Measurements from ENCODE around the gene DNAJC4. TPM values are rescaled to one million over a fixed set of nuclear protein-coding genes. Genes with fewer than 3 reads are reported as not detected.

DNAJC4 gene
- total RNA-seq, 1 experiment from 2014 or later, result 26.0 TPM

DNA sequence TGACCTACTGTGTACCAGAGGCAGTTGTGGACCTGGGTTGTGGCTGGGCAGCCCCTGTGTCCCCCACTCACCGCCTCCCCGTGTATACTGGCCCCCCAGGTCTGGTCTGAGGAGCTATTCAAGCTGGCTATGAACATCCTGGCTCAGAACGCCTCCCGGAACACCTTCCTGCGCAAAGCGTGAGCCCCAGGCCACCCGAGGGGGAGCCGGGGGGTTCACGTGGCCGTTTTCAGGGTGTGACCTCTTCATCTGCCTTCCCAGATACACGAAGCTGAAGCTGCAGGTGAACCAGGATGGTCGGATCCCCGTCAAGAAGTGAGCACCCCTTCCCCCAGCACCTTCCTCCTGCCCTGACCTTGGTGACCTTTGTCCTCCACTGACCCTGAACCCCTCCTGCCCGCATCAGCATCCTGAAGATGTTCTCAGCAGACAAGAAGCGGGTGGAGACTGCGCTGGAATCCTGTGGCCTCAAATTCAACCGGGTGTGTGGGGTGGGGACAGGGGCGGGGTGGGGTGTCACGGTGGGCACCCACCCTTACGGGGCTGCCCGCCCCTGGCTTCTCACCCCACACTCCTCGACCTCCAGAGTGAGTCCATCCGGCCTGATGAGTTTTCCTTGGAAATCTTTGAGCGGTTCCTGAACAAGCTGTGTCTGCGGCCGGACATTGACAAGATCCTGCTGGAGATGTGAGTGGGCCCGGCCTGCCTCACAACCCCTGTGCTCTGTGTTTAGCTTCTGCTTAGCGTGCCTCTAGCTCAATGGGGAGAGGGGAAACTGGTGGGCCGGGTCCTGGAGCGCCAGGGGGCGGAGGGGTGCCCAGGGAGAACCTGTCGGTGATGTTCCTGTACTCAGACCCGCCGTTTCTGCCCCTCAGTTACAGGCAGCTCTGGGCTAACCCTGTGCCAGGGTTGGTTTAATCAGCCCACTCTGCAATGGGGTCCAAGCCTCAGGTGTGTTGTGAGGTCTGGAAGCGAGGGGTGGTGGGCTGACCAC is 25.1 kb downstream of the DNAJC4 start:
- DNase-seq (ENCODE audit: low spot score), result no peak
- Mint-ChIP-seq H3K27ac (no peak overlapping the region), H3K27me3 (ENCODE audit: low read depth) (no peaks in the 10 kb centered on the region), H3K36me3 (peaks cover 21% of the 10 kb centered on the region), H3K4me3 (no peak overlapping the region), H3K9me3 (no peaks in the 10 kb centered on the region), H3K4me1 (peaks cover 16% of the 10 kb centered on the region)
- TF ChIP-seq, protein P1, sequence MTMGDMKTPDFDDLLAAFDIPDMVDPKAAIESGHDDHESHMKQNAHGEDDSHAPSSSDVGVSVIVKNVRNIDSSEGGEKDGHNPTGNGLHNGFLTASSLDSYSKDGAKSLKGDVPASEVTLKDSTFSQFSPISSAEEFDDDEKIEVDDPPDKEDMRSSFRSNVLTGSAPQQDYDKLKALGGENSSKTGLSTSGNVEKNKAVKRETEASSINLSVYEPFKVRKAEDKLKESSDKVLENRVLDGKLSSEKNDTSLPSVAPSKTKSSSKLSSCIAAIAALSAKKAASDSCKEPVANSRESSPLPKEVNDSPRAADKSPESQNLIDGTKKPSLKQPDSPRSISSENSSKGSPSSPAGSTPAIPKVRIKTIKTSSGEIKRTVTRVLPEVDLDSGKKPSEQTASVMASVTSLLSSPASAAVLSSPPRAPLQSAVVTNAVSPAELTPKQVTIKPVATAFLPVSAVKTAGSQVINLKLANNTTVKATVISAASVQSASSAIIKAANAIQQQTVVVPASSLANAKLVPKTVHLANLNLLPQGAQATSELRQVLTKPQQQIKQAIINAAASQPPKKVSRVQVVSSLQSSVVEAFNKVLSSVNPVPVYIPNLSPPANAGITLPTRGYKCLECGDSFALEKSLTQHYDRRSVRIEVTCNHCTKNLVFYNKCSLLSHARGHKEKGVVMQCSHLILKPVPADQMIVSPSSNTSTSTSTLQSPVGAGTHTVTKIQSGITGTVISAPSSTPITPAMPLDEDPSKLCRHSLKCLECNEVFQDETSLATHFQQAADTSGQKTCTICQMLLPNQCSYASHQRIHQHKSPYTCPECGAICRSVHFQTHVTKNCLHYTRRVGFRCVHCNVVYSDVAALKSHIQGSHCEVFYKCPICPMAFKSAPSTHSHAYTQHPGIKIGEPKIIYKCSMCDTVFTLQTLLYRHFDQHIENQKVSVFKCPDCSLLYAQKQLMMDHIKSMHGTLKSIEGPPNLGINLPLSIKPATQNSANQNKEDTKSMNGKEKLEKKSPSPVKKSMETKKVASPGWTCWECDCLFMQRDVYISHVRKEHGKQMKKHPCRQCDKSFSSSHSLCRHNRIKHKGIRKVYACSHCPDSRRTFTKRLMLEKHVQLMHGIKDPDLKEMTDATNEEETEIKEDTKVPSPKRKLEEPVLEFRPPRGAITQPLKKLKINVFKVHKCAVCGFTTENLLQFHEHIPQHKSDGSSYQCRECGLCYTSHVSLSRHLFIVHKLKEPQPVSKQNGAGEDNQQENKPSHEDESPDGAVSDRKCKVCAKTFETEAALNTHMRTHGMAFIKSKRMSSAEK (CRISPR knock-in tag; IDR thresholded peaks at IDR 0.05; ENCODE audit: borderline replicate concordance), result no peak
- TF ChIP-seq TCF7 (CRISPR knock-in tag; IDR thresholded peaks at IDR 0.05; ENCODE audit: low read depth), result no peak
- no peak for TF ChIP-seq ZNF416 (CRISPR knock-in tag; IDR thresholded peaks at IDR 0.05)
- TF ChIP-seq RELA (CRISPR knock-in tag; IDR thresholded peaks at IDR 0.05; ENCODE audit: borderline replicate concordance), result no peak
- TF ChIP-seq, protein P2, sequence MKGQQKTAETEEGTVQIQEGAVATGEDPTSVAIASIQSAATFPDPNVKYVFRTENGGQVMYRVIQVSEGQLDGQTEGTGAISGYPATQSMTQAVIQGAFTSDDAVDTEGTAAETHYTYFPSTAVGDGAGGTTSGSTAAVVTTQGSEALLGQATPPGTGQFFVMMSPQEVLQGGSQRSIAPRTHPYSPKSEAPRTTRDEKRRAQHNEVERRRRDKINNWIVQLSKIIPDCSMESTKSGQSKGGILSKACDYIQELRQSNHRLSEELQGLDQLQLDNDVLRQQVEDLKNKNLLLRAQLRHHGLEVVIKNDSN (CRISPR knock-in tag; IDR thresholded peaks at IDR 0.05), result no peak
- no peak for TF ChIP-seq TEAD4 (CRISPR knock-in tag; IDR thresholded peaks at IDR 0.05)
- TF ChIP-seq, protein P3, sequence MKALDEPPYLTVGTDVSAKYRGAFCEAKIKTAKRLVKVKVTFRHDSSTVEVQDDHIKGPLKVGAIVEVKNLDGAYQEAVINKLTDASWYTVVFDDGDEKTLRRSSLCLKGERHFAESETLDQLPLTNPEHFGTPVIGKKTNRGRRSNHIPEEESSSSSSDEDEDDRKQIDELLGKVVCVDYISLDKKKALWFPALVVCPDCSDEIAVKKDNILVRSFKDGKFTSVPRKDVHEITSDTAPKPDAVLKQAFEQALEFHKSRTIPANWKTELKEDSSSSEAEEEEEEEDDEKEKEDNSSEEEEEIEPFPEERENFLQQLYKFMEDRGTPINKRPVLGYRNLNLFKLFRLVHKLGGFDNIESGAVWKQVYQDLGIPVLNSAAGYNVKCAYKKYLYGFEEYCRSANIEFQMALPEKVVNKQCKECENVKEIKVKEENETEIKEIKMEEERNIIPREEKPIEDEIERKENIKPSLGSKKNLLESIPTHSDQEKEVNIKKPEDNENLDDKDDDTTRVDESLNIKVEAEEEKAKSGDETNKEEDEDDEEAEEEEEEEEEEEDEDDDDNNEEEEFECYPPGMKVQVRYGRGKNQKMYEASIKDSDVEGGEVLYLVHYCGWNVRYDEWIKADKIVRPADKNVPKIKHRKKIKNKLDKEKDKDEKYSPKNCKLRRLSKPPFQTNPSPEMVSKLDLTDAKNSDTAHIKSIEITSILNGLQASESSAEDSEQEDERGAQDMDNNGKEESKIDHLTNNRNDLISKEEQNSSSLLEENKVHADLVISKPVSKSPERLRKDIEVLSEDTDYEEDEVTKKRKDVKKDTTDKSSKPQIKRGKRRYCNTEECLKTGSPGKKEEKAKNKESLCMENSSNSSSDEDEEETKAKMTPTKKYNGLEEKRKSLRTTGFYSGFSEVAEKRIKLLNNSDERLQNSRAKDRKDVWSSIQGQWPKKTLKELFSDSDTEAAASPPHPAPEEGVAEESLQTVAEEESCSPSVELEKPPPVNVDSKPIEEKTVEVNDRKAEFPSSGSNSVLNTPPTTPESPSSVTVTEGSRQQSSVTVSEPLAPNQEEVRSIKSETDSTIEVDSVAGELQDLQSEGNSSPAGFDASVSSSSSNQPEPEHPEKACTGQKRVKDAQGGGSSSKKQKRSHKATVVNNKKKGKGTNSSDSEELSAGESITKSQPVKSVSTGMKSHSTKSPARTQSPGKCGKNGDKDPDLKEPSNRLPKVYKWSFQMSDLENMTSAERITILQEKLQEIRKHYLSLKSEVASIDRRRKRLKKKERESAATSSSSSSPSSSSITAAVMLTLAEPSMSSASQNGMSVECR (CRISPR knock-in tag; IDR thresholded peaks at IDR 0.05; ENCODE audit: borderline replicate concordance), result no peak
- no peak for TF ChIP-seq ZNF396 (CRISPR knock-in tag; IDR thresholded peaks at IDR 0.05; ENCODE audit: borderline replicate concordance)
- TF ChIP-seq, protein P4, sequence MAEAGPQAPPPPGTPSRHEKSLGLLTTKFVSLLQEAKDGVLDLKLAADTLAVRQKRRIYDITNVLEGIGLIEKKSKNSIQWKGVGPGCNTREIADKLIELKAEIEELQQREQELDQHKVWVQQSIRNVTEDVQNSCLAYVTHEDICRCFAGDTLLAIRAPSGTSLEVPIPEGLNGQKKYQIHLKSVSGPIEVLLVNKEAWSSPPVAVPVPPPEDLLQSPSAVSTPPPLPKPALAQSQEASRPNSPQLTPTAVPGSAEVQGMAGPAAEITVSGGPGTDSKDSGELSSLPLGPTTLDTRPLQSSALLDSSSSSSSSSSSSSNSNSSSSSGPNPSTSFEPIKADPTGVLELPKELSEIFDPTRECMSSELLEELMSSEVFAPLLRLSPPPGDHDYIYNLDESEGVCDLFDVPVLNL (CRISPR knock-in tag; IDR thresholded peaks at IDR 0.05; ENCODE audit: borderline replicate concordance, low read depth), result no peak
- no peak for ATAC-seq
- POLR2A ChIA-PET, result interaction anchor here (1.7 kb wide), 1 partner anchor 14 kb away, joined by 5 read pairs; no protein-coding TSS in a partner anchor
- CTCF ChIA-PET, result interaction anchor here (1.4 kb wide), 2 partner anchors 45 to 51 kb away, joined by 3 to 6 read pairs; no protein-coding TSS in a partner anchor

DNA sequence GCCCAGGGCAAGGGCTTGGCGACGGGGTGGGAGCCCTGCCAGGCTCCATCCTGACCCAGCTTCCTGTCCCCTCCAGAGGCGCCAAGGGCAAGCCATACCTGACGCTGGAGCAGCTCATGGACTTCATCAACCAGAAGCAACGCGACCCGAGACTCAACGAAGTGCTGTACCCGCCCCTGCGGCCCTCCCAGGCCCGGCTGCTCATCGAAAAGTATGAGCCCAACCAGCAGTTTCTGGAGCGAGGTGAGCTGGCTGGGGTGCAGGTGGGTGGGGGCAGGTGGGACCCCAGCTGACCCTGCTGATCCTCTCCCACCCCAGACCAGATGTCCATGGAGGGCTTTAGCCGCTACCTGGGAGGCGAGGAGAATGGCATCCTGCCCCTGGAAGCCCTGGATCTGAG is 26.0 kb downstream of the DNAJC4 start:
- Mint-ChIP-seq H3K9me3 (no peaks in the 10 kb centered on the region), H3K27me3 (ENCODE audit: low read depth) (no peaks in the 10 kb centered on the region), H3K27ac (no peak overlapping the region), H3K4me3 (no peak overlapping the region), H3K36me3 (peaks cover 21% of the 10 kb centered on the region), H3K4me1 (peaks cover 13% of the 10 kb centered on the region)
- ChIA-PET POLR2A (interaction anchor here (1.7 kb wide), 1 partner anchor 13 kb away, joined by 5 read pairs; no protein-coding TSS in a partner anchor), CTCF (no interaction called here)
- DNase-seq (ENCODE audit: low spot score), result no peak
- no peak for ATAC-seq
- TF ChIP-seq, protein P5, sequence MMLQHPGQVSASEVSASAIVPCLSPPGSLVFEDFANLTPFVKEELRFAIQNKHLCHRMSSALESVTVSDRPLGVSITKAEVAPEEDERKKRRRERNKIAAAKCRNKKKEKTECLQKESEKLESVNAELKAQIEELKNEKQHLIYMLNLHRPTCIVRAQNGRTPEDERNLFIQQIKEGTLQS (CRISPR knock-in tag; conservative IDR thresholded peaks at IDR 0.05), result no peak
- TF ChIP-seq, protein P6, sequence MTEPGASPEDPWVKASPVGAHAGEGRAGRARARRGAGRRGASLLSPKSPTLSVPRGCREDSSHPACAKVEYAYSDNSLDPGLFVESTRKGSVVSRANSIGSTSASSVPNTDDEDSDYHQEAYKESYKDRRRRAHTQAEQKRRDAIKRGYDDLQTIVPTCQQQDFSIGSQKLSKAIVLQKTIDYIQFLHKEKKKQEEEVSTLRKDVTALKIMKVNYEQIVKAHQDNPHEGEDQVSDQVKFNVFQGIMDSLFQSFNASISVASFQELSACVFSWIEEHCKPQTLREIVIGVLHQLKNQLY (CRISPR knock-in tag; IDR thresholded peaks at IDR 0.05), result no peak
- TF ChIP-seq, protein P7, sequence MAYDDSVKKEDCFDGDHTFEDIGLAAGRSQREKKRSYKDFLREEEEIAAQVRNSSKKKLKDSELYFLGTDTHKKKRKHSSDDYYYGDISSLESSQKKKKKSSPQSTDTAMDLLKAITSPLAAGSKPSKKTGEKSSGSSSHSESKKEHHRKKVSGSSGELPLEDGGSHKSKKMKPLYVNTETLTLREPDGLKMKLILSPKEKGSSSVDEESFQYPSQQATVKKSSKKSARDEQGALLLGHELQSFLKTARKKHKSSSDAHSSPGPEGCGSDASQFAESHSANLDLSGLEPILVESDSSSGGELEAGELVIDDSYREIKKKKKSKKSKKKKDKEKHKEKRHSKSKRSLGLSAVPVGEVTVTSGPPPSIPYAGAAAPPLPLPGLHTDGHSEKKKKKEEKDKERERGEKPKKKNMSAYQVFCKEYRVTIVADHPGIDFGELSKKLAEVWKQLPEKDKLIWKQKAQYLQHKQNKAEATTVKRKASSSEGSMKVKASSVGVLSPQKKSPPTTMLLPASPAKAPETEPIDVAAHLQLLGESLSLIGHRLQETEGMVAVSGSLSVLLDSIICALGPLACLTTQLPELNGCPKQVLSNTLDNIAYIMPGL (CRISPR knock-in tag; IDR thresholded peaks at IDR 0.05), result no peak
- TF ChIP-seq PRRX2 (CRISPR knock-in tag; IDR thresholded peaks at IDR 0.05), result no peak
- TF ChIP-seq CBFB (CRISPR knock-in tag; IDR thresholded peaks at IDR 0.05; ENCODE audit: low read depth), result no peak
- TF ChIP-seq, protein P8, sequence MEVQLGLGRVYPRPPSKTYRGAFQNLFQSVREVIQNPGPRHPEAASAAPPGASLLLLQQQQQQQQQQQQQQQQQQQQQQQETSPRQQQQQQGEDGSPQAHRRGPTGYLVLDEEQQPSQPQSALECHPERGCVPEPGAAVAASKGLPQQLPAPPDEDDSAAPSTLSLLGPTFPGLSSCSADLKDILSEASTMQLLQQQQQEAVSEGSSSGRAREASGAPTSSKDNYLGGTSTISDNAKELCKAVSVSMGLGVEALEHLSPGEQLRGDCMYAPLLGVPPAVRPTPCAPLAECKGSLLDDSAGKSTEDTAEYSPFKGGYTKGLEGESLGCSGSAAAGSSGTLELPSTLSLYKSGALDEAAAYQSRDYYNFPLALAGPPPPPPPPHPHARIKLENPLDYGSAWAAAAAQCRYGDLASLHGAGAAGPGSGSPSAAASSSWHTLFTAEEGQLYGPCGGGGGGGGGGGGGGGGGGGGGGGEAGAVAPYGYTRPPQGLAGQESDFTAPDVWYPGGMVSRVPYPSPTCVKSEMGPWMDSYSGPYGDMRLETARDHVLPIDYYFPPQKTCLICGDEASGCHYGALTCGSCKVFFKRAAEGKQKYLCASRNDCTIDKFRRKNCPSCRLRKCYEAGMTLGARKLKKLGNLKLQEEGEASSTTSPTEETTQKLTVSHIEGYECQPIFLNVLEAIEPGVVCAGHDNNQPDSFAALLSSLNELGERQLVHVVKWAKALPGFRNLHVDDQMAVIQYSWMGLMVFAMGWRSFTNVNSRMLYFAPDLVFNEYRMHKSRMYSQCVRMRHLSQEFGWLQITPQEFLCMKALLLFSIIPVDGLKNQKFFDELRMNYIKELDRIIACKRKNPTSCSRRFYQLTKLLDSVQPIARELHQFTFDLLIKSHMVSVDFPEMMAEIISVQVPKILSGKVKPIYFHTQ (CRISPR knock-in tag; IDR thresholded peaks at IDR 0.05), result no peak
- no peak for TF ChIP-seq NFATC4 (CRISPR knock-in tag; IDR thresholded peaks at IDR 0.05)

Measured in WTC11 (cell line).